ENCODE data around the gene ZNF607.
"Not testable (repeated sequence)": the region's sequence is repeated elsewhere in the genome, so short reads cannot be mapped to it uniquely, and the experiment has no call there.

Gene ZNF607

DNA sequence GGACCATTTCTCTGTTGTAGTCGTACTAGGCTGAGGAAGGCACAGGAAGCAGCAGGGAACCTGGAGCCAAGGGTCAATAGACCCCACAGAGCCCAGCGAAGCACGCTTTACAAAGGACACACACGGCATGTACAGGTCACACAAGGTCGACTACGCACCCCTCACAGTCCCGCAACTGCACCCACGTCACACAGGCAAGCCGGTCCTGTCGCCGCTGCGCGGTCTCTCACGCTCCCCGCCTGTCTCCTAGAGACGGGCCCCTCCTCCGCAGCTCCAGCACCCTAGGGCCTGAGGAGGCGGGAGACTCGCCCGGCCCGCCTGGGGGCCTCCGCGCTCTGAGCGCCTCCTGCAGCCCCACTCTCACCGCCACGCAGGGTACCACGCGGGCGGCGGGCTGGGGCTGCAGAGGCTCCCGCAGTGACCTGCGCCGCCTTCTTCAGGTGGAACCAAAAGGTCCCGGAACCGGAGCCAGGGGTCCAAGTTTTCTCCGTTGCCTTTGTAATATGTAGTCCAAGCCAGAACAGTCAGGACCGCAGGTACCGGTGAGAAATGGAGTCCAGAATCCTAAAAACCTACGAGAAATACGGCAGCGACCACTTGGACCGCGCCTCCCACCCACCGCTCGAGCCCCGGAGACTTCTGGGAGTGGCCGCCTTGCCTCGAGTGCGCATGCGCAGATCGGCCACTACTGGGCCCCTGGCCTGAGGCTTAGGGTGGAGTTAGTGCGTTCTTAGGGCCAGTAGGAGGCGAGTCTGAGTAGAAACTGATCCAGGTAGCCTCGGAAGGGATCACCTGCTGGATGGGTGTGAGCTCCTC is at the start of gene ZNF607:
Gene ZNF607, minus strand, starts transcription at position 651 of the 816 bp plus-strand sequence. CDS start 8,143 bp downstream, outside the sequence.
- peak; percentile 84 for DNase-seq (ENCODE audit: low read depth)

DNA sequence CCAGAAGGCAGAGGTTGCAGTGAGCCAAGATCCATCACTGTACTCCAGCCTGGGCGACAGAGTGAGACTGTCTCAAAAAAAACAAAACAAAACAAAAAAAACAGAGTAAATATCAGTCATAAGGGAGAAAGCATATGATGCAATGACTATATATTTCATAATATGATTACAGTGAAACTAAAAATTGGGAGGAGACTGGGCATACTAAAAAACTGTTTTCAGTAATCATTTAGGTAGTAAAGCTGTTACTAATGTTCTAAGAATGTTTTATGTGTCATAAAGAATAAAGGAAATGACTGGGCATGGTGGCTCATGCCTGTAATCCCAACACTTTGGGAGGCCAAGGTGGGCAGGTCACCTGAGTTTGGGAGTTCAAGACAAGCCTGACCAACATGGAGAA is 43.9 kb upstream of the ZNF607 start:
- peak; percentile 23 for DNase-seq (ENCODE audit: low read depth)

DNA sequence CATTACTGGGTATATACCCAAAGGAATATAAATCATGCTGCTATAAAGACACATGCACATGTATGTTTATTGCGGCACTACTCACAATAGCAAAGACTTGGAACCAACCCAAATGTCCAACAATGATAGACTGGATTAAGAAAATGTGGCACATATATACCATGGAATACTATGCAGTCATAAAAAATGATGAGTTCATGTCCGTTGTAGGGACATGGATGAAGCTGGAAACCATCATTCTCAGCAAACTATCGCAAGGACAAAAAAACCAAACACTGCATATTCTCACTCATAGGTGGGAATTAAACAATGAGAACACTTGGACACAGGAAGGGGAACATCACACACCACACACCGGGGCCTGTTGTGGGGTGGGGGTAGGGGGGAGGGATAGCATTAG is 38.1 kb upstream of the ZNF607 start:
- DNase-seq (ENCODE audit: low read depth) = not testable (repeated sequence)

- peak; percentile 14 for DNase-seq (ENCODE audit: low read depth)
These were observed 18.8 kb upstream of the ZNF607 start for GRCh38 chr19:37738371-37738770.

DNA sequence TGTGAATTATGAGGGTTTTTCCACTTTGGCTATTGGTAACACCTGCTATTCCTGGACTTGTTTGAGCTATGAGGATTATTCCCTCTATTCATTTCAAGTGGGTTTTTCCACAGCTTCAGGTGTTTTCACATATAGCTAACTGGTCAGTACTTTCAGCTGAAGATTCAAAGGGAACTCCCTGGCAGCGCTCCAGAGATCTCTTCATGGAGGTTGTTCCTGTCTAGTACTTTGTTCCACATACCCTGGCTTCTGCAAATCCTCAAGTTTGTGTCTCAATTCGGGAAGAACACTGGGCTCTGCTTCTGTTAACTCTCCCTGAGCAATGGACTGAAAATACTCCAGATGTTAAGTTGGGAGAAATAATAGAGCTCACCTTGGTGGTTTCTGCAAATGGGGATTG is 5.6 kb upstream of the ZNF607 start:
- DNase-seq (ENCODE audit: low read depth) = no peak

- DNase-seq (ENCODE audit: low read depth) = no peak
These were observed 335 bp upstream of the ZNF607 start for GRCh38 chr19:37719927-37720265.

- no peak for DNase-seq (ENCODE audit: low read depth)
These were observed 1.3 kb downstream of the ZNF607 start for GRCh38 chr19:37718304-37718703.

DNA sequence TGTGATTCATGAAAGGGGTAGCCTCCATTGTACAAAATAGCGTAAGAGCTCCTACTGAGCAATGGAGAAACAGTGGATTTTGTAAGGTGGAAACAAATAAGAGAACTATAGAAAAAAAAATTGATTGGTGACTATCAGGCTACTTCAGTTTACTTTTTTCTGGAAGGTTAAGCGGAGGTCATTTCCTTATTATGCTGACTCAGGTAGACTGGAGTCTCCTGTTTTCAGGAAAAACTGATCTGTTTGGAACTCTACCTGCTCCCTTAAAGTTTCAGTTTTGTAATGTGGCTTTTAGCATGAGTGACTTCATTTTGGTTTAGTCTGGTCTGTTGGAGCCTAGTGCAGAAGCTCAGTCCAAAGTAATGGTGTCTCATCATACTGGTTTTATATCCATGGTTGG is 3.4 kb downstream of the ZNF607 start:
- DNase-seq (ENCODE audit: low read depth) = no peak

GRCh38 chr19:37706052-37706605 is 13.4 kb downstream of the ZNF607 start:
- DNase-seq (ENCODE audit: low read depth) = no peak

GRCh38 chr19:37699057-37699456 is 20.5 kb downstream of the ZNF607 start:
- DNase-seq (ENCODE audit: low read depth) = no peak

DNA sequence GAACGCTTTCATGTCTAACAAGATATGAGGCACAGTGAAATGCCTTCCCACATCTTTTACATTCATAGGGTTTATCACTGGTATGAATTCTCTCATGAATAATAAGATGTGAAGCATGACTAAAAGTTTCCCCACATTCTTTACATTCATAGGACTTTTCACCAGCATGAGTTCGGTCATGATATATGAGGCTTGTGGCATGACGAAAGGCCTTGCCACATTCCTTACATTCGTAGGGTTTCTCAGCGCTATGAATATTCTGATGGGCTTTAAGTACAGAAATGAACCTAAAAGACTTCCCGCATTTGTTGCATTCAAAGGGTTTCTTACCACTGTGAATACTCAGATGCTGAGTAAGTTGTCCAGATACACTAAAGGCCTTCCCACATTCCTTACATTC is 21.3 kb downstream of the ZNF607 start:
- no peak for DNase-seq (ENCODE audit: low read depth)

DNA sequence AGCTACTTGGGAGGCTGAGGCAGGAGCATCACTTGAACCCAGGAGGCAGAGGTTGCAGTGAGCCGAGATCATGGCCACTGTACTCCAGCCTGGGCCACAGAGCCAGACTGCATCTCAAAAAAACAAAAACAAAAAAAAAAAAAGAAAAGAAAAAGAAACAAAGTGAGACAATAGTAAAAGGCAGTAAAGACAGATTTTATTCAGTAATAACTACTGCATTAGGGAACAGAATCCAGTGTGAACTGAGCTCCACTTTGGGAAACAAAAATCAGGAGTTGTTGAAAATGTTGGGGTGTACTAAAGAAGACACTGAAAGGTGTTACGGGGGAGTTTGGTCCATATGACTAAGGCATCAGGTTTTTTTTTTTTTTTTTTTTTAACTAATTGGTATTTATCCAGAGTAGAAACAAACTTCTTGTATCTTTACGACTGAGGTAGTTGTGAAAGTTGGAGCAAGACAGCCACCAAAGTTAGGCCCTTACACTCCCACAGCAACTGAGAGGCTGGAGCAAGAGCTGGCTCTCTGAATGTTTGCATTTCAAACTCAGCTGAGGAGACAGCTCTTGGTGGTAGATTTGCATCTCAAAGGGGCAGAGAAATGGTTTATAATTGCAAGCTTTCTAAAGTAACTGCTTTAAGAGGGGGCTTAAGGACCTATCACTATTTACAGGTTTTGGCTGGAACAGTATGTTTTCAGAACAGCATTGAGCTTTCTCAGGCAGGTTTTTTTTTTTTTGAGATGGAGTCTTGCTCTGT is 24.2 kb downstream of the ZNF607 start:
- DNase-seq (ENCODE audit: low read depth) = no peak

DNA sequence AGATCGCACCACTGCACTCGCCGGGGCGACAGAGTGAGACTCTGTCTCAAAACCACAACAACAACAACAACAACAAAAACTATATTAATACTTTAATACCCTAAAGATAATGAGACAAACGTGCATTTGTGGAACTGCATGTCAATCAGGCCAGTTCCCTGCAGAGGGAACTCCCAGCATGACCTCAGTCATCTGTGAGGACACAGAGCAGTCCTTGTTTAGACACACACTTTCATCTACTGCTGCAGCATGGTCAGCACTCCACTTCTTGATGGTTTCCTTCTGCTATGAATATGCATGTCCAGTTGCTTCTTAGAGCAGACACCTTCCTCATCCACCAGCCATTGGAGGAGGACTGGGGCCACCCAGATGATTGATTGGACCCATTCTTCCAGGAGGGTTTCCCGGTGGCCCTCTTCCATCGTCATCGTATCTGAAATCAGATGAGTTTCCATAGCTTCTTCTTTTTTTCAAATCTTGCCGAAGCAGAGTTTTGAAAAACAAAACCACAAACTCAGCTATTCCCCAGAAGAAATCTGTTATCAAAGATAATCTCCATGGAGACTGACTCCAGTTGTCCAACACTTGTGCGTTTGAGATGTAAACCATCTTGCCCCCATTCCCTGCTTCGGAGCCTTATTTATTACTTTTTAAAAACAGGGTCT is 26.5 kb downstream of the ZNF607 start:
- DNase-seq (ENCODE audit: low read depth) = no peak

- DNase-seq (ENCODE audit: low read depth) = peak; percentile 89
These were observed 27.6 kb downstream of the ZNF607 start for GRCh38 chr19:37691881-37692504.

GRCh38 chr19:37683520-37683919 is 36.0 kb downstream of the ZNF607 start:
- no peak for DNase-seq (ENCODE audit: low read depth)

GRCh38 chr19:37669450-37669914 is 50.1 kb downstream of the ZNF607 start:
- DNase-seq (ENCODE audit: low read depth) = peak; percentile 10

DNA sequence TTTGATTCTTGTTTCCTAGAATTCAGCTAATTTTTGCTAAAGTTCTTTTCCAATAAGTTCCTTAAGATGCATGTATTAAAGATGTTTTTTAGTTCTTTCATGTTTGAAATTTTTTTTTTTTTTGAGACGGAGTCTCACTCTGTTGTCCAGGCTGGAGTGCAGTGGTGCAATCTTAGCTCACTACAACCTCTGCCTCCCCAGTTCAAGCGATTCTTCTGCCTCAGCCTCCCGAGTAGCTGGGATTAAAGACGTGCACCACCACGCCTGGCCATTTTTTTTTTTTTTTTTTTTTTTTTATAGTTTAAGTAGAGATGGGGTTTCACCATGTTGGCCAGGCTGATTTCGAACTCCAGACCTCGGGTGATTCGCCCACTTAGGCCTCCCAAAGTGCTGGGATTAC is 62.4 kb downstream of the ZNF607 start:
- DNase-seq (ENCODE audit: low read depth) = not testable (repeated sequence)

- DNase-seq (ENCODE audit: low read depth) = peak; percentile 62
These were observed 63.7 kb downstream of the ZNF607 start for GRCh38 chr19:37655689-37656371.

DNA sequence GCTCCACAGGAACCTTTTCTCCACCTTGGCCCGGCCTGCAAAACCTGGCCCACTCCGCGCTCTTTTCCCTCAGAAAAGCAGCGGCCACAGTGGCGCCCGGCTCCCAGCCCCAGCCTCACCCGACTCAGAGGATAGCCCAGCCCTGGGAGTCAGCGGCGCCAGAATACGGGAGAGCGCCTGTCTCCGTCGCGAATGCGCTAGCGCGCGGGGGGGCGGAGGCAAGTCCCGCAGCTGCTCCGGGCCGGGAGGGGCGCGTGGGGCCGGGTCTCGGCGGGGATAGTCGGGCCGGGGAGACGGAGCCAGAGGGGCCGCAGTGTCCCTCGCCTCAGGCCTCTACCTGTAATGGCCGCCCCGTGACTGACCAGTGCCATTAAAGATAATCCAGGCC is 64.3 kb downstream of the ZNF607 start, which contains the start of gene ZFP30:
Gene ZFP30, minus strand, starts transcription at position 165 of the 388 bp plus-strand sequence. CDS start 7,643 bp downstream, outside the sequence.
- DNase-seq (ENCODE audit: low read depth) = peak; percentile 48

DNA sequence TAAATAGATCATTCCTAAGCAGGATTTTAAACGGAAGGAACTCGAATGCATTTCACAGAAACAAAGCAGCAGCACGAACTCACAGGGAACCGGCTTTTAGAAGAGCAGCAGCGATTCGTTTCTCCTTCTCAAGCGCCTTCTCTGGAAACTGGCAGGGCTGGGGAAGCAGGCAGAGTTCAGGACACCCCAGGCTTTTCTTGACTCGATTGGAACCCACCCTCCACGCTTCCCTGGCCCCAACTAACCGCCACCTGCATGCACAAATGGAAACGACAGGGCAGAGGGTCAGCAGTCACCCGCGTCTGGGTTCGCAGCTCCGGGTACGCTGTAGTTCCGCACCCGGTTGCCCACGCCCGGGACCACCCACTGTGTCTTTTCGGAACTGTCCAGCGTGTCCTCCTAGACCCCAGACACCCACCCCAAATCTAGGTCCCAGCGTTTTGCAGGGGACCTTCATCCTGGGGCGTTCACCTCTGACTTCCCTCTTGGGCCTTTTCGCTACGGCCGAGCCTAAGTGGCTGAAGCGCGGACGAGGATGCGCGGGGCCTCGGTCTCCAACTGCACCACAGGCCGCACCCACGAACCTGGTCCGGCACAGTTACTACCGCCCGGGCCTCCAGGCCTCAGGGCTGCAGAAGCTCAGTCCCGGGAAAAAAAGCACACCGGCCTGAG is 64.8 kb downstream of the ZNF607 start:
- DNase-seq (ENCODE audit: low read depth) = peak; percentile 47

DNA sequence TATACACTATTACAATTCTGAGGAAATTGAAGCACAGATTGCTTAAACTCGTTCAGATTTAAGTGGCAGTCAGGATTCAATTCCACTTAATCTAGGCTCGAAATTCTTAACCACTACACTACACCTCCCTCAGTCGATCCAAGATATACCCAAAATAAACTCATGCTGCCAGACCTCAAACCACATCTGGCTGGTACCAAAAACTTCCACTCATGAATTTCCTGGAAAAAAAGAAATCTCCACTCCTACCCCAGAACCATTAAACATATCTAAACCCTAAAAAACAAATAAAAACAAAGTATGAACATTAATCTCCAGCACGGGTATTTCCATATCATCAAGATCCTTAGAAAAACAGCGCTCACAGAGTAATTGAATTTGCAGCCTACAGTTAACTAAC is 65.4 kb downstream of the ZNF607 start:
- DNase-seq (ENCODE audit: low read depth) = no peak

Data from amniotic epithelial cell (primary cell).